Mammary microvascular endothelial cell (primary cell): ENCODE results near the gene SCN10A. TPM values are rescaled to one million over a fixed set of nuclear protein-coding genes. Genes with fewer than 3 reads are reported as not detected.

ENCODE experiments used
- total RNA-seq: library from RNA; depleted of rRNA; stranded (reverse); fragments of >200 nt; gene quantifications from 2 replicates; pipeline ENCODE4 v1.2.3, GENCODE V29; 2015

SCN10A gene
- total RNA-seq: 0.07 and 0.10 TPM in 2 replicates

DNA sequence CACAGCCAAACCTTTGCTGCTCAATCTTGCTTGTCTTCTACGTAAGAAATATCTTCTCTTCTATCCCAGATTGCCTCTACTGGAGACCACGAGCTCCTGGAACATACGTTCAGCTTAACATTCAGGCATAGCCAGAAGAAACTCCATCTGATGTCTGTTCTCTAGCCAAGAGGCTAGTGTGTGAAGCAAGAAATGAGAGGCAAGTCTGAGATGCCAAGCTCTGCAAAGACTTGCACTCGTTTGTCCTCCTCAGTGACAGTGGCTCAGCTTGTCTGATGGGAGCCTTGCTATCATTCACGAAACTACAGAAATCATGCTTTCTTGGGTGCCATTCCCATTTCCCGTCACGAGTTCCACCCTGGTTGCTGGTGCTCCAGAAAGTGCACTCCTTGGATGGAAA lies at the start of gene SCN10A:
SCN10A (minus strand) TSS at position 192 of the 400 bp plus-strand sequence. CDS start 22,207 bp downstream, outside the sequence.

DNA sequence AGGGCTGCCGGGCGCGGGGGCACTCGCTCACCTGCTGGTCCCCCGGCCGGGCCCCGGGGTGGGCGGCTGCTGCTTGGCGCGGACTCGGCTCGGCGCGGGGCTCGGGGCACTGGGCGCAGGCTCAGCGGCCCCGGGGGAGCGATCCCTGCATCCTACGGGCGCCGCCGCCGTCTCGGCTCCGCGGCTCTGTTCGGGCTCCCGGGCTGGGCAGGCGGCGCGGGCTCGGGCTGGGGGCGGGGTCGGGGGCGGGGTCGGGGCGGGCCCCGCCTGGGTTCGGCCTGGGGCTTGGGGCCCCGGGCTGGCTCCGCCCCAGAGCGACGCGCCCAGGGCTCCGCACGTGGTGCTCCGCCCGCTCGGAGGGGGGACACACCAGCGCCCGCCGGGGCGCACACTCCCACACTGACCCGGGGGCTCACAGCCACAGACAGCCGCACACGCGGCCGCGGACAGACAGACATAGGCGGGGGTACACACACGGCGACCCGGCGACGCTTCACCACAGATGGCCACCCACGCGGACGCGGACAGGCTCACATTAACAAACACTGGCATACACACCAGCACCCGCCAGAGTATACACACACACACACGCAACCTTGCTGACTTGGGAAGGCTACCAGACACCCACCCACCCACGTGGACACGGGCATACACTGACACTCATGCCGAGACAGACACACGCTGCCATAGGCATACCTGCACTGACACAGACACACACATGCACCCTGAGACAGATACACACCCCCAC lies 166.3 kb downstream of the SCN10A start, which contains the start of gene SCN5A:
SCN5A (minus strand) TSS at position 188 of the 748 bp plus-strand sequence. CDS start 16,380 bp downstream, outside the sequence.

Other genes with a start within 250 kb of the SCN10A start
- gene SCN5A, start 166.5 kb downstream of the SCN10A start, total RNA-seq: 5.5 and 8.4 TPM in 2 replicates
- not detected in 2 replicates for gene SCN11A, start 235.7 kb upstream of the SCN10A start, total RNA-seq
- 18.1 and 21.2 TPM in 2 replicates for gene WDR48, start 235.8 kb upstream of the SCN10A start, total RNA-seq